GM12878 (cell line): ENCODE data around the gene TNFSF11. TPM values are rescaled to one million over a fixed set of nuclear protein-coding genes. Genes with fewer than 3 reads are reported as not detected.

Experiments used
- ATAC-seq: fragments of 200-7000 bp; cut with Tn5 transposase; 3 replicates; pipeline ENCODE4 v1.9.1; 2020; ENCODE audit warnings: mild to moderate bottlenecking, moderate library complexity
- BruUV-seq: library from RNA; stranded (reverse); fragments of 400-500 nt; replicated peaks from 2 replicates; lab custom pipeline; 2021; lab: Mats Ljungman, UMichigan
- CTCF ChIA-PET: fragments of 300-600 bp; sonication (Branson Sonifier 250); formaldehyde crosslinking; extraction: SDS; loops from one replicate; lab custom pipeline; 2021; ENCODE audit warnings: inconsistent platforms; lab: Yijun Ruan, JAX
- POLR2A ChIA-PET: fragments of 350-600 bp; formaldehyde crosslinking; extraction: SDS; loops from one replicate; lab custom pipeline; 2021; ENCODE audit warnings: inconsistent platforms; lab: Charles Lee
- RAD21 ChIA-PET: fragments of 300-600 bp; sonication (Branson Sonifier 250); formaldehyde crosslinking; loops from one replicate; lab custom pipeline; 2023; ENCODE audit warnings: antibody characterized with exemption; ENCODE audit not compliant: unreplicated experiment; lab: Charles Lee
- SMC1A ChIA-PET: fragments of 300-600 bp; sonication (Branson Sonifier 250); formaldehyde crosslinking; loops from one replicate; lab custom pipeline; 2023; ENCODE audit not compliant: unreplicated experiment, uncharacterized antibody; lab: Charles Lee
- DNase-seq: peaks from one replicate; pipeline ENCODE4 v3.0.0-alpha.2; 2011; ENCODE audit warnings: low read depth, low spot score
- FAIRE-seq: peaks from 3 replicates; lab custom pipeline; 2011; peaks lifted over from hg19 to GRCh38; lab: Jason Lieb, UNC
- H2AFZ ChIP-seq: 2 replicates; pipeline ENCODE4 v1.6.0; 2011; ENCODE audit warnings: low read depth, low read length, control low read depth; ENCODE audit not compliant: control insufficient read depth
- H3K27ac ChIP-seq: 2 replicates; pipeline ENCODE4 v1.5.1; 2011; ENCODE audit warnings: control low read depth; ENCODE audit not compliant: control insufficient read depth, insufficient read depth
- H3K27me3 ChIP-seq, 2 experiments: replicated peaks in 1 of 2; 2 replicates each; pipeline versions ENCODE4 v1.6.0 to v1.6.1; 2011; ENCODE audit warnings: low read length in 1 of 2; ENCODE audit not compliant: control insufficient read depth in 2 of 2, insufficient read depth in 2 of 2
- H3K36me3 ChIP-seq, 2 experiments: 2 replicates each; pipeline ENCODE4 v1.5.1; 2011; ENCODE audit warnings: low read length in 1 of 2; ENCODE audit not compliant: control insufficient read depth in 2 of 2, insufficient read depth in 2 of 2
- H3K4me1 ChIP-seq: 2 replicates; pipeline ENCODE4 v1.6.1; 2011; ENCODE audit warnings: mild to moderate bottlenecking, low read length, moderate library complexity, mixed read lengths; ENCODE audit not compliant: control insufficient read depth, insufficient read depth
- H3K4me2 ChIP-seq: 2 replicates; pipeline ENCODE4 v1.6.0; 2011; ENCODE audit warnings: control low read depth; ENCODE audit not compliant: control insufficient read depth, insufficient read depth
- H3K4me3 ChIP-seq: fragments of 200-600 bp; sonication (generic); 2 replicates; pipeline ENCODE4 v1.5.1; 2016
- H3K79me2 ChIP-seq: 2 replicates; pipeline ENCODE4 v1.6.0; 2011; ENCODE audit warnings: low read length; ENCODE audit not compliant: control insufficient read depth, insufficient read depth
- H3K9ac ChIP-seq: 2 replicates; pipeline ENCODE4 v1.8.0; 2011; ENCODE audit warnings: low read length, control low read depth, mixed read lengths; ENCODE audit not compliant: control insufficient read depth, insufficient read depth
- H3K9me3 ChIP-seq: replicated peaks from 3 replicates; pipeline ENCODE4 v1.5.1; 2011; ENCODE audit warnings: mild to moderate bottlenecking, low read length; ENCODE audit not compliant: control insufficient read depth, insufficient read depth
- H4K20me1 ChIP-seq: 2 replicates; pipeline ENCODE4 v1.6.0; 2011; ENCODE audit not compliant: control insufficient read depth, insufficient read depth
- EED ChIP-seq: sonication (generic); IDR thresholded peaks from 2 replicates; pipeline ENCODE4 v1.6.1; 2016; ENCODE audit warnings: antibody characterized with exemption, low read depth
- IKZF2 ChIP-seq, 2 experiments: fragments of 450-650 bp; IDR thresholded peaks; 2 replicates each; pipeline ENCODE4 v1.6.1; 2017; ENCODE audit warnings: mild to moderate bottlenecking in 2 of 2, moderate library complexity in 2 of 2
- IRF4 ChIP-seq: IDR thresholded peaks from 2 replicates; pipeline ENCODE4 v1.6.1; 2011; ENCODE audit warnings: low read depth, low read length
- PAX5 ChIP-seq: IDR thresholded peaks from 2 replicates; pipeline ENCODE4 v1.6.1; 2011; ENCODE audit warnings: low read depth, low read length, borderline replicate concordance
- REST ChIP-seq: IDR thresholded peaks from 2 replicates; pipeline ENCODE4 v1.6.1; 2012; ENCODE audit warnings: mild to moderate bottlenecking, low read depth, low read length
- RFX5 ChIP-seq: IDR thresholded peaks from 2 replicates; pipeline ENCODE4 v1.6.1; 2011; ENCODE audit warnings: low read depth, low read length, improper control_type of control experiment
- SPI1 ChIP-seq: IDR thresholded peaks from 2 replicates; pipeline ENCODE4 v1.6.1; 2011; ENCODE audit warnings: low read depth, mild to moderate bottlenecking, low read length, moderate library complexity, borderline replicate concordance; ENCODE audit not compliant: insufficient read depth
- WGBS: methylation state at CpG from one replicate; pipeline ENCODE4 v1.1.6; 2016; ENCODE audit warnings: low lambda C conversion rate; ENCODE audit not compliant: insufficient replicate concordance, insufficient coverage; ENCODE audit errors: missing lambda C conversion rate; 5-methylcytosine and 5-hydroxymethylcytosine counted together
- in situ Hi-C: fragments of 300-500 bp; cut with MboI; formaldehyde crosslinking; loops from 9 replicates; pipeline ENCODE4 v1.14.3; 2018; ENCODE audit warnings: mixed read lengths
- intact Hi-C: fragments of 100-400 bp; cut with micrococcal nuclease; formaldehyde crosslinking; loops from one replicate; pipeline ENCODE4 v1.14.2; 2022; ENCODE audit not compliant: unreplicated experiment
- polyA plus RNA-seq, 11 experiments: library from polyadenylated mRNA; depleted of rRNA in 4 of 11; unstranded in 6 of 11; stranded (reverse) in 5 of 11; fragments of >200 nt; fragmentation: Nextera tagmentation in 4 of 11; fragmentation: Illumina TruSeq in 1 of 11; extraction: Ambion mirVana in 4 of 11; extraction: Trizol in 1 of 11; gene quantifications; 1 replicate in 1 of 11; 2 replicates in 10 of 11; pipeline versions ENCODE4 v1.2.1 to v1.2.3, GENCODE V29; 2011 to 2016; ENCODE audit warnings: inconsistent platforms in 2 of 11, missing spikeins in 2 of 11, low read depth in 1 of 11
- total RNA-seq, 4 experiments: library from RNA; depleted of rRNA in 3 of 4; stranded (reverse); fragments of >200 nt in 3 of 4; fragmentation: Illumina TruSeq in 1 of 4; extraction: Trizol in 1 of 4; gene quantifications; 2 replicates each; pipeline versions ENCODE4 v1.2.1 to v1.2.3, GENCODE V29; 2013 to 2021

TNFSF11 gene
- total and polyA plus RNA-seq, 10 of the 15 experiments (the other 5 are each of a cell fraction or from before 2014, with no cell fraction given) = 0.86 to 14.8 (median 10.0) TPM

- WGBS = 4% methylated on average over 3 of the region's 3 CpGs
- peaks cover 9% of the 10 kb centered on the region for H3K4me1 ChIP-seq
- in situ Hi-C loops = no loop called here
- TF ChIP-seq PAX5 (0 out of 2 replicates have a peak, but pooled peaks have one; percentile 9), IRF4 (no peak), IKZF2 (IDR thresholded peaks at IDR 0.05) (0 out of 4 replicates have a peak, but pooled peaks of 1 of the 2 experiments have one; percentile 21), SPI1 (peak; percentile 36; the same call in 1 of the 2 replicates), EED (0 out of 2 replicates have a peak, but pooled peaks have one; percentile 42)
- TF ChIP-seq, all 136 proteins: peak for 4
- ATAC-seq (peak; percentile 78), DNase-seq (no peak), FAIRE-seq (no peak)
- CTCF ChIA-PET = no interaction called here
- Histone ChIP-seq H2AFZ (no peak overlapping the region), H3K9me3 (no peaks in the 10 kb centered on the region; the same call in 2 of the 3 replicates), H3K9ac (no peak overlapping the region), H3K36me3 (no peaks in the 10 kb centered on the region), H4K20me1 (no peaks in the 10 kb centered on the region), H3K27me3 (no peaks in the 10 kb centered on the region), H3K4me2 (peak overlapping the region; percentile 41; the same call in 1 of the 2 replicates), H3K79me2 (no peaks in the 10 kb centered on the region), H3K27ac (peak overlapping the region; percentile 13; the same call in 1 of the 2 replicates), H3K4me3 (no peak overlapping the region)
- BruUV-seq = no TSS peak
- RAD21 ChIA-PET = no interaction called here
- intact Hi-C loops = no loop called here
- POLR2A ChIA-PET = no interaction called here
- SMC1A ChIA-PET = interaction anchor here (1.2 kb wide), 1 partner anchor 184 kb away, joined by 3 read pairs; no protein-coding TSS in a partner anchor
Measured at GRCh38 chr13:42561752-42562467, 12.0 kb upstream of the TNFSF11 start.

GRCh38 chr13:42567906-42568305, 6.0 kb upstream of the TNFSF11 start:
- DNase-seq (no peak), ATAC-seq (no peak), FAIRE-seq (no peak)
- Histone ChIP-seq H2AFZ (no peak overlapping the region), H3K4me2 (no peak overlapping the region), H3K4me1 (no peaks in the 10 kb centered on the region; the same call in 1 of the 2 replicates), H3K36me3 (no peaks in the 10 kb centered on the region), H3K9me3 (peaks cover 4% of the 10 kb centered on the region; the same call in 1 of the 3 replicates), H3K4me3 (no peak overlapping the region), H4K20me1 (no peaks in the 10 kb centered on the region), H3K79me2 (no peaks in the 10 kb centered on the region), H3K27ac (no peak overlapping the region), H3K27me3 (no peaks in the 10 kb centered on the region), H3K9ac (no peak overlapping the region)
- in situ Hi-C loops = no loop called here
- ChIA-PET RAD21 (interaction anchor here (1.1 kb wide), 1 partner anchor 18 kb away, joined by 3 read pairs; no protein-coding TSS in a partner anchor), POLR2A (no interaction called here), SMC1A (interaction anchor here (0.8 to 1.6 kb wide), 6 partner anchors 13 to 155 kb away, joined by 3 to 6 read pairs (median 3); no protein-coding TSS in a partner anchor), CTCF (interaction anchor here (0.6 to 2.6 kb wide), 5 partner anchors 8 to 616 kb away, joined by 3 to 9 read pairs (median 3); no protein-coding TSS in a partner anchor)
- 100% methylated on average over 2 of the region's 2 CpGs for WGBS
- intact Hi-C loops = no loop called here
- BruUV-seq = no TSS peak
- TF ChIP-seq REST (no peak), RFX5 (no peak)
